GM15510 (cell line): ENCODE results near the gene MACROD2.

Source experiments
- POLR2A ChIP-seq: IDR thresholded peaks from 3 replicates; pipeline ENCODE4 v1.6.1; 2011; ENCODE audit warnings: borderline replicate concordance; ENCODE audit not compliant: insufficient read length; ENCODE audit errors: extremely low read depth

Gene MACROD2

GRCh38 chr20:14414560-14414959, 419.2 kb downstream of the MACROD2 start:
- TF ChIP-seq POLR2A = no peak

GRCh38 chr20:14415467-14415866, 420.2 kb downstream of the MACROD2 start:
- TF ChIP-seq POLR2A = no peak

- no peak for TF ChIP-seq POLR2A
These were observed 423.1 kb downstream of the MACROD2 start for GRCh38 chr20:14418376-14418775.

GRCh38 chr20:14422892-14423291, 427.6 kb downstream of the MACROD2 start:
- no peak for TF ChIP-seq POLR2A

GRCh38 chr20:14431568-14431967, 436.3 kb downstream of the MACROD2 start:
- TF ChIP-seq POLR2A = no peak

- no peak for TF ChIP-seq POLR2A
These were observed 436.8 kb downstream of the MACROD2 start for GRCh38 chr20:14432085-14432484.

- no peak for TF ChIP-seq POLR2A
These were observed 437.3 kb downstream of the MACROD2 start for GRCh38 chr20:14432597-14432996.

- TF ChIP-seq POLR2A = no peak
These were observed 439.2 kb downstream of the MACROD2 start for GRCh38 chr20:14434384-14435136.

- TF ChIP-seq POLR2A = no peak
These were observed 445.9 kb downstream of the MACROD2 start for GRCh38 chr20:14441201-14441600.

- no peak for TF ChIP-seq POLR2A
These were observed 448.8 kb downstream of the MACROD2 start for GRCh38 chr20:14444106-14444505.

- no peak for TF ChIP-seq POLR2A
These were observed 450.0 kb downstream of the MACROD2 start for GRCh38 chr20:14445310-14445709.

- TF ChIP-seq POLR2A = no peak
These were observed 450.6 kb downstream of the MACROD2 start for GRCh38 chr20:14445902-14446301.

GRCh38 chr20:14446446-14446845, 451.1 kb downstream of the MACROD2 start:
- no peak for TF ChIP-seq POLR2A

GRCh38 chr20:14449323-14449722, 454.0 kb downstream of the MACROD2 start:
- TF ChIP-seq POLR2A = no peak

GRCh38 chr20:14450256-14450655, 454.9 kb downstream of the MACROD2 start:
- TF ChIP-seq POLR2A = no peak

GRCh38 chr20:14451458-14451857, 456.1 kb downstream of the MACROD2 start:
- TF ChIP-seq POLR2A = no peak

GRCh38 chr20:14453259-14453658, 457.9 kb downstream of the MACROD2 start:
- TF ChIP-seq POLR2A = no peak

GRCh38 chr20:14454296-14454695, 459.0 kb downstream of the MACROD2 start:
- no peak for TF ChIP-seq POLR2A
